ENCODE measurements around the gene STRADA. TPM values are rescaled to one million over a fixed set of nuclear protein-coding genes. Genes with fewer than 3 reads are reported as not detected.

Gene STRADA
- total and polyA plus RNA-seq, 2 experiments from 2014 or later = 19.9 to 24.4 TPM

DNA sequence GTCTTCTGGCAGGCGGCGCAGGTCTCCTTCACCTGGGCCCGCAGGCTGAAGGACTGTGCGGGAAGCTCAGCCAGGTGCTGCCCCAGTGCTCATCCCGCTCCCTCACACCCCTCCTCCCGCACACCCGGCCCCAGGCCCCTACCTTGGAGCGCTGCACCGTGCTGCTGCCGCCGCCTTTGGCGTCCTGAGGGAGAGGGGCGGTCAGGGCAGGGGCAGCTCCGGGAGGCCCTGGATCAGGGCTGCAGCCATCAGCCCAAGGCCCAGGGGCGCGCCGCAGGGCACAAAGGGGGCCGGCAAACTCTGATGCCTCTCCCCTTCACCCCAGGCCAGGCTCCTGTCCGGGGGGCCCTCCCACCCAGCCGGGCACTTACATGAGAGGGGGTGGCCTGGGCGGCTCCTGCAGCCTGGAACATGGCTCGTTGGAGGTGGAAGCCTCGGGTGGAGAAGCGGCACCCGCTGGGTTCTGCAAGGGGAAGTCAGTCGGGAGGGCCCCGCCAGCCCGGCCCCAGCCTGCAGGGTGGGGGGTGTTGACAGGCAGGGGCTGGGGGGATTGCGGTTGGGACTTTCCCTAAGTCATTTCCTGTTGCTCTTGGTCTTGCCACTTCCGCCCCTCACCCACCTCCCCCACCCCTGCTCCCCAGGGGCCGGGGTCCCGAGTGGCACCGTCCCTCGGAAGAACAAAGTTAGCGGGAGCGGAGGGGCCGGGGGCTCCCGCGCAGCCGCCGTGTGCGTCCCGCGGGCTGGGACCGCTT lies 42.5 kb downstream of the STRADA start:
- no peaks in the 10 kb centered on the region for H3K27me3 ChIP-seq
- H3K79me2 ChIP-seq = no peaks in the 10 kb centered on the region
- H3K9me2 ChIP-seq (replicated peaks; ENCODE audit: insufficient read depth) = no peaks in the 10 kb centered on the region
- H3K4me1 ChIP-seq (ENCODE audit: insufficient read depth) = peaks cover 15% of the 10 kb centered on the region
- peak; percentile 45 for DNase-seq (ENCODE audit: low spot score)
- H3K9me3 ChIP-seq (ENCODE audit: low read depth) = no peaks in the 10 kb centered on the region
- H2AFZ ChIP-seq = peak overlapping the region; percentile 60
- no peaks in the 10 kb centered on the region for H4K20me1 ChIP-seq (ENCODE audit: insufficient read depth, poor library complexity, severe bottlenecking)
- H3K27ac ChIP-seq = peak overlapping the region; percentile 37
- 11% methylated on average over 18 of the region's 45 CpGs for WGBS (ENCODE audit: low lambda C conversion rate, missing lambda C conversion rate)
- H3K4me2 ChIP-seq = peak overlapping the region; percentile 94
- no peaks in the 10 kb centered on the region for H3K36me3 ChIP-seq (replicated peaks; ENCODE audit: insufficient read depth, low read depth)
- peak overlapping the region; percentile 58 for H3K4me3 ChIP-seq
- TF ChIP-seq EZH2 (IDR thresholded peaks at IDR 0.05; ENCODE audit: borderline replicate concordance) (no peak), EZH2phosphoT487 (IDR thresholded peaks at IDR 0.05; ENCODE audit: low read depth, severe bottlenecking, unreplicated experiment) (no peak)
- TF ChIP-seq, protein P1, sequence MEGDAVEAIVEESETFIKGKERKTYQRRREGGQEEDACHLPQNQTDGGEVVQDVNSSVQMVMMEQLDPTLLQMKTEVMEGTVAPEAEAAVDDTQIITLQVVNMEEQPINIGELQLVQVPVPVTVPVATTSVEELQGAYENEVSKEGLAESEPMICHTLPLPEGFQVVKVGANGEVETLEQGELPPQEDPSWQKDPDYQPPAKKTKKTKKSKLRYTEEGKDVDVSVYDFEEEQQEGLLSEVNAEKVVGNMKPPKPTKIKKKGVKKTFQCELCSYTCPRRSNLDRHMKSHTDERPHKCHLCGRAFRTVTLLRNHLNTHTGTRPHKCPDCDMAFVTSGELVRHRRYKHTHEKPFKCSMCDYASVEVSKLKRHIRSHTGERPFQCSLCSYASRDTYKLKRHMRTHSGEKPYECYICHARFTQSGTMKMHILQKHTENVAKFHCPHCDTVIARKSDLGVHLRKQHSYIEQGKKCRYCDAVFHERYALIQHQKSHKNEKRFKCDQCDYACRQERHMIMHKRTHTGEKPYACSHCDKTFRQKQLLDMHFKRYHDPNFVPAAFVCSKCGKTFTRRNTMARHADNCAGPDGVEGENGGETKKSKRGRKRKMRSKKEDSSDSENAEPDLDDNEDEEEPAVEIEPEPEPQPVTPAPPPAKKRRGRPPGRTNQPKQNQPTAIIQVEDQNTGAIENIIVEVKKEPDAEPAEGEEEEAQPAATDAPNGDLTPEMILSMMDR (IDR thresholded peaks at IDR 0.05; ENCODE audit: poor library complexity) = no peak

DNA sequence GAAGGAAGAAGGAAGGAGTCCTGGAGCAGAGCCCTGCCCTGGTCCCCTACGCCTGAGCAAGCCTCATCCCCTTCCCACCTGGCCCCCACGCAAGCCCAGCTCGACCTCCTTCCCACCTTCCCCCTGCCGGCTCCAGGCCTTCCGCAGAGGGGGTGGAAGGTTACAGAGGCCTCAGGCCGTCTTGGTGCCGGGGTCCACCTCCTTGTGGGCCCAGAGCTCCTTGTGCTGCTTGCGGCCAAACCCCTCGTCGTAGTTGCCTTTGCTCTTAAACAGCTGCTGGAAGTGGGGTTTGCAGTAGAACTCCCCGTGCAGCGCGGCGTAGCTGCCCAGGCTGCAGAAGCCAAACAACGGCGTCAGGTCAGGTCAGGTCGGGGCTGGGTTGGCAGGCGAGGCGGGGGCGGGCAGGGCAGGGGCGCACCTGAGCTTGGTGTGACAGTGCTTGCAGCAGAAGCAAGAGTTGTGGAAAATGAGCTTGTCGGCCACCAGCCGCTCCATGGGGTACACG lies 43.2 kb downstream of the STRADA start:
- no peak for TF ChIP-seq EZH2 (IDR thresholded peaks at IDR 0.05; ENCODE audit: borderline replicate concordance)
- TF ChIP-seq, protein P1 (IDR thresholded peaks at IDR 0.05; ENCODE audit: poor library complexity) = no peak
- TF ChIP-seq EZH2phosphoT487 (IDR thresholded peaks at IDR 0.05; ENCODE audit: low read depth, severe bottlenecking, unreplicated experiment) = no peak
- H3K4me3 ChIP-seq = no peak overlapping the region
- WGBS (ENCODE audit: low lambda C conversion rate, missing lambda C conversion rate) = 68% methylated on average over 17 of the region's 24 CpGs
- no peak overlapping the region for H3K27ac ChIP-seq
- no peak for DNase-seq (ENCODE audit: low spot score)
- H3K79me2 ChIP-seq = no peaks in the 10 kb centered on the region
- no peaks in the 10 kb centered on the region for H3K36me3 ChIP-seq (replicated peaks; ENCODE audit: insufficient read depth, low read depth)
- H3K9me2 ChIP-seq (replicated peaks; ENCODE audit: insufficient read depth) = no peaks in the 10 kb centered on the region
- no peaks in the 10 kb centered on the region for H4K20me1 ChIP-seq (ENCODE audit: insufficient read depth, poor library complexity, severe bottlenecking)
- no peaks in the 10 kb centered on the region for H3K9me3 ChIP-seq (ENCODE audit: low read depth)
- H3K4me1 ChIP-seq (ENCODE audit: insufficient read depth) = peaks cover 15% of the 10 kb centered on the region
- peak overlapping the region; percentile 94 for H3K4me2 ChIP-seq
- H2AFZ ChIP-seq = no peak overlapping the region
- H3K27me3 ChIP-seq = no peaks in the 10 kb centered on the region

DNA sequence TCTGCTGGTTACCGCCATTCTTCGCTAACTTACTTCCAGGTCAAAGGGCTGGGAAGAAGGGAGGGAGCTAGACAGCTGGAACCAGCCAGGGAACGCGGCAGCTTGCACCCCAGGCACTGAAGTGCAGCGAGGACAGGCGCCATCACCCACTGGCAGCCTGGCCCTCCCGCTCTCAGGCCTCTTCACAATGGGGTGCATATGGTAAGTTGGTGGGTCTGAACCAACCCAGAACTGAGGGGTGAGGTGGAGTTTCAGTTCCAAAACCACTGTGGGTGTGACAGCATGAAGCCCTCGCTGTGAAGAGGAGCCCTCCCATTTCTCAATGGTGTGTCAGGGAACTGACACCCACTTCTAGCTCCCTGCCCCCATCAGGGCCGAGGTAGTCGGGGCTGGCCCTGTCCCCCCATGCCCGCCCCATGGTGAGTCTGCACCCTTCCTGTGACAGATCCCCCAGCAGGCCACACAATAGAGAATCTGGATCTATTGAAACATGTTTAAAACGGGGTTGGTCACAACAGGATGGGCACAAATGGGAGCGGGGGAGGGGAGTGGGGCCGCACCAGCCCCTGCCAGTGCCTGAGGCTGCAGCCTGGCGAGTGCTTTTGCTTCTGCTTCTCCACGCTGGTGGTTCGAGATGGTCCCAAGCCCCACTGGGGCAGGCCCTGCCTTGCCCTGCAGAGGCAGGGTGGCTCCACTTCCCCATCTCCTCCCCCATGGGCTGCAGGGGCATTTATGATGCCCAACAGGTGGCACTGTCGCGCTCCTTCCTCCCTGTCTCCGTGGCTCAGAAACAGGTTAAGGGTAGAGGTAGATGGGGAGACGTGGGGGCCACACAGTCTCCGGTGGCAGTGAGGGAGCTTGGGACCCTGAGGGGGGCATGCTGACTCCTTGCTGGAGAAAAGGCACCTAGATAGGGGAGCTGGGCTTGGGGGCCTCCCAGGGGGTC lies 44.0 kb downstream of the STRADA start:
- Histone ChIP-seq H3K4me3 (no peak overlapping the region), H3K27me3 (no peaks in the 10 kb centered on the region), H3K4me1 (ENCODE audit: insufficient read depth) (peaks cover 15% of the 10 kb centered on the region), H3K79me2 (no peaks in the 10 kb centered on the region), H3K9me3 (ENCODE audit: low read depth) (no peaks in the 10 kb centered on the region), H3K27ac (no peak overlapping the region), H4K20me1 (ENCODE audit: insufficient read depth, poor library complexity, severe bottlenecking) (no peaks in the 10 kb centered on the region), H2AFZ (no peak overlapping the region), H3K4me2 (no peak overlapping the region), H3K9me2 (replicated peaks; ENCODE audit: insufficient read depth) (no peaks in the 10 kb centered on the region), H3K36me3 (replicated peaks; ENCODE audit: insufficient read depth, low read depth) (no peaks in the 10 kb centered on the region)
- TF ChIP-seq, protein P1 (IDR thresholded peaks at IDR 0.05; ENCODE audit: poor library complexity) = peak; percentile 29
- no peak for TF ChIP-seq EZH2phosphoT487 (IDR thresholded peaks at IDR 0.05; ENCODE audit: low read depth, severe bottlenecking, unreplicated experiment)
- WGBS (ENCODE audit: low lambda C conversion rate, missing lambda C conversion rate) = 86% methylated on average over 21 of the region's 22 CpGs
- DNase-seq (ENCODE audit: low spot score) = peak; percentile 36
